Fibroblast of lung (primary cell): ENCODE measurements around the gene XPC. TPM values are rescaled to one million over a fixed set of nuclear protein-coding genes. Genes with fewer than 3 reads are reported as not detected.

Experiments
- DNase-seq, 2 donors: peaks; one replicate each; pipeline versions ENCODE4 v3.0.0 to v3.0.0-alpha.2; 2010; ENCODE audit warnings: low read depth in 2 of 2
- H2AFZ ChIP-seq: 2 replicates; pipeline ENCODE4 v1.5.1; 2012; ENCODE audit warnings: low read length, control low read depth, inconsistent platforms
- H3K27ac ChIP-seq: 2 replicates; pipeline ENCODE4 v1.5.1; 2011; ENCODE audit warnings: low read length, control low read depth; ENCODE audit not compliant: insufficient read depth
- H3K27me3 ChIP-seq: 2 replicates; pipeline ENCODE4 v1.5.1; 2011; ENCODE audit warnings: mild to moderate bottlenecking, low read length; ENCODE audit not compliant: control insufficient read depth, insufficient read depth
- H3K36me3 ChIP-seq: 2 replicates; pipeline ENCODE4 v1.5.1; 2011; ENCODE audit warnings: low read length; ENCODE audit not compliant: control insufficient read depth, insufficient read depth
- H3K4me1 ChIP-seq: 2 replicates; pipeline ENCODE4 v1.5.1; 2011; ENCODE audit warnings: low read length; ENCODE audit not compliant: control insufficient read depth, insufficient read depth; ENCODE audit errors: extremely low read depth
- H3K4me2 ChIP-seq: 2 replicates; pipeline ENCODE4 v1.5.1; 2011; ENCODE audit warnings: low read length, control low read depth; ENCODE audit not compliant: insufficient read depth; ENCODE audit errors: extremely low read depth
- H3K4me3 ChIP-seq, 4 experiments: fragments of 200-600 bp in 1 of 4; sonication (generic) in 1 of 4; replicated peaks in 1 of 4; 2 replicates each; pipeline ENCODE4 v1.5.1; 2011 to 2016; ENCODE audit warnings: low read length in 4 of 4, low read depth in 3 of 4, mild to moderate bottlenecking in 3 of 4, control low read depth in 2 of 4, inconsistent platforms in 1 of 4, mixed read lengths in 1 of 4; ENCODE audit not compliant: insufficient read depth in 1 of 4; ENCODE audit errors: control extremely low read depth in 1 of 4
- H3K79me2 ChIP-seq: 2 replicates; pipeline ENCODE4 v1.5.1; 2012; ENCODE audit warnings: mild to moderate bottlenecking, low read length, inconsistent platforms; ENCODE audit not compliant: control insufficient read depth, insufficient read depth
- H3K9ac ChIP-seq: 2 replicates; pipeline ENCODE4 v1.5.1; 2011; ENCODE audit warnings: mild to moderate bottlenecking, low read length, control low read depth; ENCODE audit not compliant: insufficient read depth
- H3K9me3 ChIP-seq: 2 replicates; pipeline ENCODE4 v1.5.1; 2012; ENCODE audit warnings: low read depth, low read length; ENCODE audit not compliant: control insufficient read depth, insufficient read depth
- H4K20me1 ChIP-seq: 2 replicates; pipeline ENCODE4 v1.5.1; 2011; ENCODE audit warnings: low read length; ENCODE audit not compliant: control insufficient read depth, insufficient read depth; ENCODE audit errors: extremely low read depth
- EZH2 ChIP-seq: IDR thresholded peaks from 2 replicates; pipeline ENCODE4 v1.5.1; 2012; ENCODE audit warnings: low read length, control low read depth, mild to moderate bottlenecking; ENCODE audit errors: missing control alignments
- polyA plus RNA-seq, 2 donors: library from polyadenylated mRNA; depleted of rRNA in 1 of 2; stranded (reverse) in 1 of 2; unstranded in 1 of 2; fragments of >200 nt; gene quantifications; 2 replicates each; pipeline ENCODE4 v1.2.1, GENCODE V29; 2011 to 2012; ENCODE audit warnings: missing spikeins in 1 of 2
- total RNA-seq: library from RNA; depleted of rRNA; stranded (reverse); fragments of >200 nt; gene quantifications from 2 replicates; pipeline ENCODE4 v1.2.1, GENCODE V29; 2014
- TF ChIP-seq, protein P1 (sequence below), 2 donors: IDR thresholded peaks in 1 of 2; conservative IDR thresholded peaks in 1 of 2; 1 replicate in 1 of 2; 2 replicates in 1 of 2; pipeline ENCODE4 v1.5.1; 2011 to 2012; ENCODE audit warnings: low read length in 2 of 2, control low read depth in 1 of 2, inconsistent platforms in 1 of 2, low read depth in 1 of 2, mild to moderate bottlenecking in 1 of 2

The XPC gene
- total and polyA plus RNA-seq, 2 donors (not counting 1 experiment from before 2014, with no cell fraction given) = 18.4 to 95.6 TPM

DNA sequence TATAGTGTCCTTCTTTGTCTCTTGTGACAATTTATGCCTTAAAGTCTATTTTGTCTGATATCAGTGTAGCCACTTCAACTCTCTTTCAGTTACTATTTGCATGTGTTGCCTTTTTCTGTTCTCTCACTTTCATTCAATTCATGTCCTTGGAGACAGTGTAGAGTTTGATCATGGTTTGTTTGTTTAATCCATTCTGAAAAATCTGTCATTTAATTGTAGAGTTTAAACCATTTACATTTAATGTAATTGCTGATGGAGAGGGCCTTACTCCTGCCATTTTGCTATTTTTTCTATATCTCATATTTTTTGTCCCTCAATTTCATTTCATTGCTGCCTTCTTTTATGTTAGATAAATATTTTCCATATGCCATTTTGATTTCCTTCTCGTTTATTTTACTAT, 42.5 kb upstream of the XPC start:
- no peaks in the 10 kb centered on the region for H3K9me3 ChIP-seq
- no peak overlapping the region for H3K4me2 ChIP-seq
- H3K36me3 ChIP-seq = no peaks in the 10 kb centered on the region
- H3K27me3 ChIP-seq = no peaks in the 10 kb centered on the region
- TF ChIP-seq EZH2 = no peak
- TF ChIP-seq, protein P1, sequence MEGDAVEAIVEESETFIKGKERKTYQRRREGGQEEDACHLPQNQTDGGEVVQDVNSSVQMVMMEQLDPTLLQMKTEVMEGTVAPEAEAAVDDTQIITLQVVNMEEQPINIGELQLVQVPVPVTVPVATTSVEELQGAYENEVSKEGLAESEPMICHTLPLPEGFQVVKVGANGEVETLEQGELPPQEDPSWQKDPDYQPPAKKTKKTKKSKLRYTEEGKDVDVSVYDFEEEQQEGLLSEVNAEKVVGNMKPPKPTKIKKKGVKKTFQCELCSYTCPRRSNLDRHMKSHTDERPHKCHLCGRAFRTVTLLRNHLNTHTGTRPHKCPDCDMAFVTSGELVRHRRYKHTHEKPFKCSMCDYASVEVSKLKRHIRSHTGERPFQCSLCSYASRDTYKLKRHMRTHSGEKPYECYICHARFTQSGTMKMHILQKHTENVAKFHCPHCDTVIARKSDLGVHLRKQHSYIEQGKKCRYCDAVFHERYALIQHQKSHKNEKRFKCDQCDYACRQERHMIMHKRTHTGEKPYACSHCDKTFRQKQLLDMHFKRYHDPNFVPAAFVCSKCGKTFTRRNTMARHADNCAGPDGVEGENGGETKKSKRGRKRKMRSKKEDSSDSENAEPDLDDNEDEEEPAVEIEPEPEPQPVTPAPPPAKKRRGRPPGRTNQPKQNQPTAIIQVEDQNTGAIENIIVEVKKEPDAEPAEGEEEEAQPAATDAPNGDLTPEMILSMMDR (conservative IDR thresholded peaks at IDR 0.05 in 1 of 2, IDR thresholded peaks at IDR 0.05 in 1 of 2; ENCODE audit: low read depth in 1 of 2, low read length in 2 of 2) = no peak
- no peaks in the 10 kb centered on the region for H3K79me2 ChIP-seq
- H2AFZ ChIP-seq = no peak overlapping the region
- H3K4me3 ChIP-seq = no peak overlapping the region
- H3K9ac ChIP-seq = no peak overlapping the region
- no peak for DNase-seq
- no peaks in the 10 kb centered on the region for H3K4me1 ChIP-seq
- no peak overlapping the region for H3K27ac ChIP-seq
- H4K20me1 ChIP-seq = no peaks in the 10 kb centered on the region

DNA sequence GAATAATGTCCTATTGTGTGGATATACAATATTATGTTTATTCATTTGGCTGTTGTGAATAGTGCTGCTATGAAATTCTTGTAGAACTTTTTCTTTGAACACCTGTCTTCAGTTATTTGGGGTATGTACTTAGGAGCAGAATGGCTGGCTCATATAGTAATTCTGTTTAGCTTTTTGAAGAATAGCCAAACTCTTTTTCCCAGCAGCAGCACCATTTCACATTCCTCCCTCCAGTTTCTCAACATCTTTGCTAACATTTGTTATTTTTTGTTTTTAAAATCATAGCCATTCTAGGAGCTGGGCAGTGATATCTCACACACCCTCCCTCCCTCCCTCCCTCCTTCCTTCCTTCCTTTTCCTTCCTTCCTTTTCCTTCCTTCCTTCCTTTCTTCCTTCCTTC, 40.0 kb upstream of the XPC start:
- DNase-seq = no peak
- TF ChIP-seq, protein P1 (conservative IDR thresholded peaks at IDR 0.05 in 1 of 2, IDR thresholded peaks at IDR 0.05 in 1 of 2; ENCODE audit: low read depth in 1 of 2, low read length in 2 of 2) = no peak
- no peak for TF ChIP-seq EZH2
- Histone ChIP-seq H3K9me3 (no peaks in the 10 kb centered on the region), H3K9ac (no peak overlapping the region), H4K20me1 (no peaks in the 10 kb centered on the region), H3K79me2 (no peaks in the 10 kb centered on the region), H2AFZ (no peak overlapping the region), H3K4me3 (no peak overlapping the region), H3K4me1 (no peaks in the 10 kb centered on the region), H3K27ac (no peak overlapping the region), H3K36me3 (no peaks in the 10 kb centered on the region), H3K27me3 (no peaks in the 10 kb centered on the region), H3K4me2 (no peak overlapping the region)

DNA sequence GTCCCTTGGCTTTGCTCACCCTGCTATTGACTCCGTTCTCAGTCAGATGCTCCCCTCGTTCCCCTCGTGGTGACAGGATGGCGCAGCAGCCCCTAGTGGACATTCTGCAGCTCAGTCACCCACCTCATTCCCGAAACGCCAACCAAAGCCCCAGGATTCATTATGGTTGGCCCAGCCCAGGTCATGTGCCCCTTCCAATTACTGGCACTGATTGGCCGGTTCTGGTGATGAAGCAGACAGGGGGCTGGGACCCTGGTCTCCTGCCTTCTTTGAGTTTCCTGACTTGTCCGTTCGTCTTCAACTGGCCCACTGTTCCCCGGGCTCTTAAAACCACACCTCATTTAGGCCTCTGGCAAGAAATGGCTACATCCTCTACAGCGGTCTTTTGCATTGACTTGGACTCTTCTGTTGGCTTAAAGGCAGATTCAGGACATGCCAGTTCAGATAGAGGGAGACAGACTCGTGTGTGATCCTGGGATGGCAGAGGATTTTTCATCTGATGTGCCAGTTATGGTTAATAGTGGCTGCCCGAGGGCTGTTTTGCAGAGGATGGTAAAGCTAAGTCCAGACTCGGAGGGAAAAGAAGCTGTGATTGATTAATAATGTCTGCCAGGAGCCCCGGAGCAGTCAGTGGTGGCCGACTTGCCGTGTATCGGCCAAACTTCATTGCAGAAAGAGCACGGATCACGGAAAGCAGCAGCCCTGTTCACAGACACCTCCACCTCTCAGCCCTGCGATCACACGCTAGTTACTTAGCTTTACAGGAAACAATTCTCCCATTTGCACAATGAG, 38.1 kb upstream of the XPC start:
- H3K27ac ChIP-seq = no peak overlapping the region
- no peak for TF ChIP-seq EZH2
- TF ChIP-seq, protein P1 (conservative IDR thresholded peaks at IDR 0.05 in 1 of 2, IDR thresholded peaks at IDR 0.05 in 1 of 2; ENCODE audit: low read depth in 1 of 2, low read length in 2 of 2) = peak in 1 of 2 donors; percentile 52
- H4K20me1 ChIP-seq = no peaks in the 10 kb centered on the region
- no peaks in the 10 kb centered on the region for H3K27me3 ChIP-seq
- H3K79me2 ChIP-seq = no peaks in the 10 kb centered on the region
- no peaks in the 10 kb centered on the region for H3K9me3 ChIP-seq
- H3K36me3 ChIP-seq = no peaks in the 10 kb centered on the region
- no peak overlapping the region for H3K9ac ChIP-seq
- H3K4me3 ChIP-seq = peak overlapping the region in 1 of 4 experiments; percentile 48
- H3K4me1 ChIP-seq = no peaks in the 10 kb centered on the region
- peak; percentile 76 to 86 for DNase-seq
- H2AFZ ChIP-seq = no peak overlapping the region
- H3K4me2 ChIP-seq = no peak overlapping the region
